GM10266 (cell line): Measurements from ENCODE around the gene PRDX6.
"Not testable (repeated sequence)": the region's sequence is repeated elsewhere in the genome, so short reads cannot be mapped to it uniquely, and the experiment has no call there.

Experiments
- DNase-seq: peaks from one replicate; pipeline ENCODE4 v3.0.0; 2012; ENCODE audit errors: extremely low spot score
- TF ChIP-seq, protein P1 (sequence below): IDR thresholded peaks from 2 replicates; pipeline ENCODE4 v1.5.1; 2012; ENCODE audit warnings: mild to moderate bottlenecking, low read depth; ENCODE audit not compliant: control insufficient read depth, insufficient read depth; ENCODE audit errors: missing control alignments

Gene PRDX6

DNA sequence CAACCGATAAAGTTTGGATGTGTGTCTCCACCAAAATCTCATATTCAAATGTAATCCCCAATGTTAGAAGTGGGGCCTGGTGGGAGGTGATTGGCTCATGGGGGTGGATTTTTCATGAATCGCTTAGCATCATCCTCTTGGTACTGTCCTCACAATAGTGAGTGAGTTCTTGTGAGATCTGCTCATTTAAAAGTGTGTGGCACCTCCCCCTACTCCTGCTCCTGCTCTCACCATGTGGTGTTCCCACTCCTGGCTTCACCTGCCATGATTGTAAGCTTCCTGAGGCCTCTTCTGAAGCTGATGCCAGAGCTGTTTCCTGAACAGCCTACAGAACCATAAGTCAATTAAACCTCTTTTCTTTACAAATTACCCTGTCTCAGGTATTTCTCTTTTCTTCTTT, 28.2 kb upstream of the PRDX6 start:
- TF ChIP-seq, protein P1, sequence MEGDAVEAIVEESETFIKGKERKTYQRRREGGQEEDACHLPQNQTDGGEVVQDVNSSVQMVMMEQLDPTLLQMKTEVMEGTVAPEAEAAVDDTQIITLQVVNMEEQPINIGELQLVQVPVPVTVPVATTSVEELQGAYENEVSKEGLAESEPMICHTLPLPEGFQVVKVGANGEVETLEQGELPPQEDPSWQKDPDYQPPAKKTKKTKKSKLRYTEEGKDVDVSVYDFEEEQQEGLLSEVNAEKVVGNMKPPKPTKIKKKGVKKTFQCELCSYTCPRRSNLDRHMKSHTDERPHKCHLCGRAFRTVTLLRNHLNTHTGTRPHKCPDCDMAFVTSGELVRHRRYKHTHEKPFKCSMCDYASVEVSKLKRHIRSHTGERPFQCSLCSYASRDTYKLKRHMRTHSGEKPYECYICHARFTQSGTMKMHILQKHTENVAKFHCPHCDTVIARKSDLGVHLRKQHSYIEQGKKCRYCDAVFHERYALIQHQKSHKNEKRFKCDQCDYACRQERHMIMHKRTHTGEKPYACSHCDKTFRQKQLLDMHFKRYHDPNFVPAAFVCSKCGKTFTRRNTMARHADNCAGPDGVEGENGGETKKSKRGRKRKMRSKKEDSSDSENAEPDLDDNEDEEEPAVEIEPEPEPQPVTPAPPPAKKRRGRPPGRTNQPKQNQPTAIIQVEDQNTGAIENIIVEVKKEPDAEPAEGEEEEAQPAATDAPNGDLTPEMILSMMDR: no peak
- no peak for DNase-seq

DNA sequence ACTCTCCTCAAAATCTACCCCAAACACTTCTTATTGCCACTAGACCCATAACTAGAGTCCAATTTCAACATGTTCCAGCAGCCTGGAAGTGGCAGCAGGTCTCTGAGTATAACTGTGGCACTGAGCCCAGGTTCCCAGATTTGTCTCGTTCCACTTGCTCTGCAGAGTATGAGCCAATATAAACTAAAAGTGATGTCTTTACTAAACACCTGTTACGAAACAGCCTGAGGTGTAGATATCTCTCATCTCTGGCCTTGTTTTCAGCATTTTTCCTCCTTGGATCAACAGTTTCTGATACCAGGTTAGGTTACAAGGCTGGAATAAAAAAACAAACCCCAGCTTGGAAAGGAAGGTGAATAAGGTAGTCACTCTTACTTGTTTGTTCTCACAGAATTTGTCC, 25.2 kb upstream of the PRDX6 start:
- TF ChIP-seq, protein P1: no peak
- DNase-seq: no peak

DNA sequence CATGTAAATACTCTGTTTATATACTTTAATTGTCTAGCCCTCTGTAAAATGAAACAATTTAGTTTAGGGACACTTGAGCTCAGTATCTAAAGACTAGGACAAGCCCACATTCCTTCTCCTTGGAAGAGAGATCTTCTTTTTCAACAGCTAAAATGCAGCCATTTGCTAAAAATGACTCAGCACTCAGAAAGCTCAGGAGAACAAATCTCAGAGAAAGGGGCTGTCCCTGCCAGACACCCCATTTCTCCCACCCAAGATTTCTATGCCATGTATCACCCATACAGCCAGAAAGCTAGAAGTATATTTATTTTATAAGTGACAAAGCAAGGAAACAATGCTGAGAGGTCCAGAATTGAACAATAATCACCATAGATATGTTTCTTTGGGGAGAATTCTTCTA, 23.2 kb upstream of the PRDX6 start:
- DNase-seq: no peak
- TF ChIP-seq, protein P1: no peak

DNA sequence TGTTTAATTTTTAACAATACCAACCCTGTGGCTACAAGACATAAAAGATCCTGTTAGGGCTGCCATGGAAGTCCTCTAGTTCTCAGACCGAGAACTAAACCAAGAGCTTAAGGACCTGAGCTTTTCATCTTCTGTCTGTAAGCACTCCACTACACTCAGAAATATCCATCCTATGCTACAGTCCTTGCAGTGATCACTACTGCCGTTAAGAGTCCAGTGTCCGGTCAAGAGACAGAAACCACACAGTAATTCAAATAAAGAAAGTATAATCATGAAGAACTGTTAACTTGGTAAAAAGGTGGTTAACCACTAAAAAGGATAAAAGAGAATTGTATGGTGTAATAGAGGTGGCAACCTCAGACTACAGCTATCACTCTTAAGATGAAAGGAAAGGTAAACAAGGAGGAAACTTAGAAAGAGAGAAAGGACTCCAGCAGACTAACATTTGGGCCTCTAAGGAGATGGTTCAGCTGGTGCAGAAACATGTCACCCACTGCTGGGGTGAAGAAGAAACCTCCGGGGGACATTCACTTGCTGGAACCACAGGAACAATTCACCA, 22.1 kb upstream of the PRDX6 start:
- no peak for DNase-seq
- TF ChIP-seq, protein P1: no peak

DNA sequence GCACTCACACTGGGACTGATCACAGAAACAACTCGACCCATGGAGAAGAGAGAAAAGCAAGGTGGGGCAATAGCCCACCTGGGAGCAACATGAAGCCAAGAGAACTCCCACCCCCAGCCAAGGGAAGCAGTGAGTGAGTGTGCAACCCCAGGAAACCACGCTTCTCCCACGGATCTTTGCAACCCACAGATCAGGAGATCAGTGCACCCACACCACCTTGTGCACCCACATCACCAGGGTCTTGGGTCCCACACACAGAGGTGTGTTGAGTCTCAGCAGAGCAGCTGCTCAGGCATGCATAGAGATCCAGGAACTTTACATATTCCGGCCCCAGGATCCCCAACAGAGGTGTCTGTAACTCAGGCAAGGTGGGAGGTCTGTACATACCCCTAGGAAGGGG, 17.2 kb upstream of the PRDX6 start:
- no peak for DNase-seq
- TF ChIP-seq, protein P1: no peak

DNA sequence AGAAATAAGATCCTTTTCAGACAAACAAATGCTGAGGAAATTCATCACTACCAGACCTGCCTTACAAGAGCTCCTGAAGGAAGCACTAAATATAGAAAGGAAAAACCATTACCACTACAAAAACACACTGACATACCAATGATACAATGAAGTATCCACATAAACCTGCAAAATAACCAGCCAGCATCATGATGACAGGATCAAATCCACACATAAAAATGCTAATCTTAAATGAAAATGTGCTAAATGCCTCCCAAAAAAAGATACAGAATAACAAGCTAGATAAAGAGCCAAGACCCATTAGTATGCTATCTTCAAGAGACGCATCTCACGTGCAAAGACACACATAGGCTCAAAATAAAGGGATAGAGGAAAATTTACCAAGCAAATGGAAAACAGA, 14.5 kb upstream of the PRDX6 start:
- not testable (repeated sequence) for DNase-seq

DNA sequence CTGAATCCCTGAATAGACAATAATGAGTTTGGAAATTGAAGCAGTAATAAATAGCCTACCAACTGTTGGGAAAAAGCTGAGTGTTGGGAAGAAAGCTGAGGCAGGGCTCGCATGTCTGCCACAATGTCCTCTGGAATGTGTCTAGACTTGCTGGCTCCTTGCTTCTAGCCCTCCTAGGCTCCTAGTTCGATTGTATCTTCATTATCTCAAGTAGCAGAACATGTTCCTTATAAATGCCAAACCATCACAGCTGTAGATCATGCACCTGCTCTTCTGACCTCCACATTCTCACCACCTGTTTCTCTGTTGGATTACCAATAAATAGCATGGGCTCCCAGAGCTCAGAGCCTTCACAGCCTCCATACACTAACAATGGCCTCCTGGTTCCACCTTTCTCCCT, 12.9 kb upstream of the PRDX6 start:
- DNase-seq: not testable (repeated sequence)

DNA sequence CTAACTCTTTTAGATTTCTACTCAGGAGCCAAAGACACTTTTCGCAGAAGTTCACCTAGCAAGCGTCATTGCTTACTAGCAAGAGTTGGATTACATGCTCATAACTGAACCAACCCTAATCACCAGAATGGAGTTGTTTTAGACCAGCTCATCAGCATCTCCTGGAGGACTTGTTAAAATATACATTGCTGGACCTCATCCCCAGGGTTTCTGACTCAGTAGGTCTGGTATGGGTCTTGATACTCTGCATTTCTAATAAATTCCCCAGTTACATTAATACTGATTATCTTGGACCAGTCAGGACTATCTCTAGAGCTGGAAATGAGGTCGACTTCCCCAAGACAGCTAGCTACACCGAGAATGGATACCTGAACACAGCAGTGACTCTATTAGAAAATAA, 9.7 kb upstream of the PRDX6 start:
- no peak for DNase-seq
- TF ChIP-seq, protein P1: no peak
